HG03108 (cell line): ENCODE data around the gene NEDD4L.

Experiments
- ATAC-seq: cut with Tn5 transposase; IDR thresholded peaks from one replicate; pipeline ENCODE4 v1.9.1; 2021; ENCODE audit warnings: moderate library complexity; ENCODE audit not compliant: unreplicated experiment

Gene NEDD4L

GRCh38 chr18:58310517-58310916 lies 266.5 kb downstream of the NEDD4L start:
- peak; percentile 57 for ATAC-seq

DNA sequence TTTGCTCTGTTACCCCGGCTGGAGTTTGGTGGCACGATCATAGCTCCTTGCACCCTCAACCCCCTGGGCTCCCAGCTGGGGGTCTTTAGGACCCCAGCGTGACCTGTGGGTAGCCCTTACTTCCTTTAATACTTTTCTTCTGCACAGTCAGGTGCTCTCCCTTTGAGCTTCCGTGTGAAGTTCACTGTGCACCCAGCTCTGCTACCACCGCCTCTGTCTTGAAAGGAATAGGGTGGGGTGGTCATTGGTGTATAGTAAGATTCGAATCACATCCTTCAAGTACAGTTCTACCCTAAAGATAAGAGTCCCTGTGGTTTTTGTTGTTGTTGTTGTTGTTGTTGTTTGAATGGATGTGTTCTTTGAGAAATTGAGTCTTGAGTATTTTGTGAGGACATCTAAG lies 267.4 kb downstream of the NEDD4L start:
- ATAC-seq = no peak

- ATAC-seq = no peak
These were observed 269.5 kb downstream of the NEDD4L start for GRCh38 chr18:58313491-58314032.

DNA sequence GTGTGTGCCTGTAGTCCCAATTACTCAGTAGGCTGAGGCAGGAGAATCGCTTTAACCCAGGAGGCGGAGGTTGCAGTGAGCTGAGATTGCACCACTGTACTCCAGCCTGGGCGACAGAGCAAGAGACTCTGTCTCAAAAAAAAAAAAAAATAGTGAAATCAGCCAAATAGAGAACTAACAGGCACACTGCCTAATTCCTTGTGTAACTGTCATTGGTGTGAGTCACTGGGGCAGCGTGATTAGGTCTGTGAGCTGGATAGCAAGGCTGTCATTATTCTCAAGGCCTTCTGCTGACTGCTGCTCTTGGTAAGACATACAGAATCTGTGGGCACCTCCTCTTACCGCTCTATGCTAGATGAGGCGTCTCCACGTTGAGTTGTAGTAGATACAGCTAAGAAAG lies 270.3 kb downstream of the NEDD4L start:
- ATAC-seq = no peak

DNA sequence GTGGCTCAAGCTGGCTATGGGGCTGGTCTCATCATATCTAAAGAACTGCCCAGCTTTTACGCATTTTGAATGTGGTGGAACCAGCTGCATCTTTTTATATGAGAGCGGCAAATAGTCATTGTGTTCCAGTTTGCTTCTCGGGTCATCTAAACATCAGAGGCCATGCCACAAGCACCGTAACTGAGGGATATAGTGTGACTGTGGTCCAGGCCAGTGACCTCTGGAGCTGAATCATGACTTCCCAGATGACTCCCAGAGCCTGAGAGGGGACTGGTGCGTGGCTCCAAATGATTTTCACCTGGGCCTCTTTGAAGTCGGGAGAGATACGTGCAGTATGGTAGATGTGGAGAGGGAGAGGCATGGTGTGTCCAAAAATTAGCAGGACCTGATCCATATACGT lies 271.0 kb downstream of the NEDD4L start:
- no peak for ATAC-seq

GRCh38 chr18:58315739-58316215 lies 271.8 kb downstream of the NEDD4L start:
- ATAC-seq = no peak

GRCh38 chr18:58316396-58317342 lies 272.6 kb downstream of the NEDD4L start:
- ATAC-seq = no peak

DNA sequence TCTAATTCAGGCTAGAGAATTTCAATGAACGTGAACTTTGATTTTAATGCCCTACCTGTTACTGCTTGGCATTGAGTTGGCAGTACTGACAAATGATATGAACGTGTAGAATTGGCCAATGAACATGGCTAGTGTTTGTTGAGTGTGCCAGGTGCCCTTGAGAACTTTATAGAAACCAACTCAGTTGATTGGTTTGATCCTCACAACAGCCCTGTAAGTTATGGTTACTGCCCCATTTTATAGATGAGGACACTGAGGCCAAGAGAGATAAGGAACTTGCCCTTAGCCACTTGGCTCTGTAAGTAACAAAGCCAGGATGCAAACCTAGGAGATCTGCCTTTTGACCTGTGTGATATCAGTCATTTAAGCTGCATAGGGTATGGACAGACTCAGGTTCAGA lies 275.7 kb downstream of the NEDD4L start:
- ATAC-seq = no peak

- ATAC-seq = no peak
These were observed 277.0 kb downstream of the NEDD4L start for GRCh38 chr18:58320907-58321561.

DNA sequence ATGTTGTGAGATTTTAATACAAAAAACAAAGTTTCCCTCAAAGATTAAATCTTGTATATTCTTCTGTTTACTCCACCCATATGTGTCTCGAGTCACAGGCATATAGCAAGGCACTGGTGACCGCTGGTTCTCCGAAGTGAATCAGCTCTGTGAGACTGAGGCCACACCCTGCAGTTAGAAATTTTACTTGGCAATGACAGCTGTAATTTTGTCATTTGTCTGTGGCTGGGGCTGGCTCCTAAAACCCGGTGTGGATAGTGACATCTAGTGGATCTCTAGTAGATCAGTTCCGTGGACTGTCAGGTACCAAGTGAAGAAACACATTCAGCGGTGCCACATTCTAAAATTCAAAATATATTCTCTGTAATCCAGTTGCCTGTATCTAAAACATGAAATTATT lies 278.0 kb downstream of the NEDD4L start:
- peak; percentile 63 for ATAC-seq

GRCh38 chr18:58322464-58322863 lies 278.4 kb downstream of the NEDD4L start:
- no peak for ATAC-seq

- no peak for ATAC-seq
These were observed 280.1 kb downstream of the NEDD4L start for GRCh38 chr18:58323866-58324762.

- ATAC-seq = no peak
These were observed 280.9 kb downstream of the NEDD4L start for GRCh38 chr18:58324824-58325480.

- ATAC-seq = no peak
These were observed 281.5 kb downstream of the NEDD4L start for GRCh38 chr18:58325494-58325893.

DNA sequence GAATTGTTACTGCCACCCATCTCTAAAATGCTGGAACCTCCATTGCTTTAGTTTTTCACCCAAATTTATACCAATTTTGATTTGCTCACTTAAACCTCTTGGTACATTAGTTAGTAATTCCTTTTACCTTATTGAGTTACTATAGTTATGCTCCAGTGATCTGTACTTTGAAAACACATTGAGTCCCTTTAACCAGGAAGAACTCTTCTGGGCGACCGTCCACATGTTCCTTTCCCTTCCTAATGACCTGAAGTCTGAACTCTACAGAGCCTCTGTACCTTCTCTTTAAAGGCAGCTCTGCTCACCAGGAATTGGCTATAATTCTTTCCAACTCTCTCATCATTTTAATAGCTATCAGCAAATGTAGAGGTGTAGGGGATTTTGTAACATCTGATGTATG lies 290.0 kb downstream of the NEDD4L start:
- ATAC-seq = no peak

GRCh38 chr18:58335223-58335622 lies 291.2 kb downstream of the NEDD4L start:
- no peak for ATAC-seq

- ATAC-seq = no peak
These were observed 291.8 kb downstream of the NEDD4L start for GRCh38 chr18:58335821-58336220.

- ATAC-seq = no peak
These were observed 292.6 kb downstream of the NEDD4L start for GRCh38 chr18:58336605-58337004.

DNA sequence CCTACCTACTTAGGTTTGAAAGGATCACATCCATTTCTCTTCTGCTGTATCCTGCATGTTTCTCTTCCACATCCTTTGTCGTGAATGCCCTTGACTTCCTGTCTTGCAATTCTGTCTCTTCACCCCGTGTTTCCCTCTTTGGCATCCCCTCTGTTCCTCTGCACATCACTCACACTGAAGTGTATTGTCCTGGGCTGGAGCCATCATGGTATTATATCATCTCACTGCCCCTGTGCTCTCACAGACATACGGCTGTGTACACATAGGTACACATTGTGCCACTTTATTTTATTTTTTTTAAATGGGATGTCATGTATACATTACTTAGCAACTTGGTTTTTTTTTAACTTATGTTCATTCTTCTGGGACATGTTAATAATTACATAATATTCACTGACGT lies 293.3 kb downstream of the NEDD4L start:
- ATAC-seq = no peak

GRCh38 chr18:58337686-58338085 lies 293.7 kb downstream of the NEDD4L start:
- no peak for ATAC-seq
